Renal pelvis (tissue), 4 donors: Measurements from ENCODE around the gene TSPAN32. TPM values are rescaled to one million over a fixed set of nuclear protein-coding genes. Genes with fewer than 3 reads are reported as not detected.
"Not testable (repeated sequence)": the region's sequence is repeated elsewhere in the genome, so short reads cannot be mapped to it uniquely, and the experiment has no call there.

Experiments
- DNase-seq: peaks from one replicate; pipeline ENCODE4 v3.0.0-alpha.2; 2013
- polyA plus RNA-seq, 3 donors: library from polyadenylated mRNA; unstranded; fragments of 120-200 nt; gene quantifications; one replicate each; pipeline ENCODE4 v1.2.1, GENCODE V29; 2013; ENCODE audit not compliant: insufficient read length in 3 of 3

TSPAN32 gene
- polyA plus RNA-seq, 3 donors, result 1.7 to 2.8 (median 1.9) TPM

- not testable (repeated sequence) for DNase-seq
These were observed 31.8 kb downstream of the TSPAN32 start for GRCh38 chr11:2333486-2334205.

DNA sequence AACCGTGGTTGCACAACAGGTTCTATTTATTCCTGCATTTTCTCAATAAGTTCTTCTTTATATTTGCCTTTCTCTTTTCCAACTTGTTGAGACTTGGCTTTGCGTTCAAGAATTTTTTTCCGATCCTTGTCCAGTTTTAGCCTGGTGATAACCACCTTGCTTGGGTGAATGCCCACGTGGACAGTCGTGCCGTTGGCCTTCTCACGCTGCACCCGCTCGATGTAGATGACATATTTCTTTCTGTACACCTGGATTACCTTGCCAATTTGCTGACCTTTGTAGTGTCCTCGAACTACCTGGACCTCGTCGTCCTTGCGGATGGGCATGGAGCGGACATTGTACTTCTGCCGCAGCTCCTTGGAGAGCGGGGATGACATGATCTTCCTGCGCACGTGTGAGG is 33.5 kb downstream of the TSPAN32 start:
- DNase-seq, result not testable (repeated sequence)

DNA sequence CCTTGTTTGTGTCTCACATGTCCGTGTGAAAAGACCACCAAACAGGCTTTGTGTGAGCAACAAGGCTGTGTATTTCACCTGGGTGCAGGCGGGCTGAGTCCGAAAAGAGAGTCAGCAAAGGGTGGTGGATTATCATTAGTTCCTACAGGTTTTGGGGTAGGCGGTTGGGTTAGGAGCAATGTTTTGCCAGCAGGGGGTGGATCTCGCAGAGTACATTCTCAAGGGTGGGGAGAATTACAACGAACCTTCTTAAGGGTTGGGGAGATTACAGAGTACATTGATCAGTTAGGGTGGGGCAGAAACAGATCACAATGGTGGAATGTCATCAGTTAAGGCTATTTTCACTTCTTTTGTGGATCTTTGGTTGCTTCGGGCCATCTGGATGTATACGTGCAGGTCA is 36.9 kb downstream of the TSPAN32 start:
- DNase-seq, result not testable (repeated sequence)

DNA sequence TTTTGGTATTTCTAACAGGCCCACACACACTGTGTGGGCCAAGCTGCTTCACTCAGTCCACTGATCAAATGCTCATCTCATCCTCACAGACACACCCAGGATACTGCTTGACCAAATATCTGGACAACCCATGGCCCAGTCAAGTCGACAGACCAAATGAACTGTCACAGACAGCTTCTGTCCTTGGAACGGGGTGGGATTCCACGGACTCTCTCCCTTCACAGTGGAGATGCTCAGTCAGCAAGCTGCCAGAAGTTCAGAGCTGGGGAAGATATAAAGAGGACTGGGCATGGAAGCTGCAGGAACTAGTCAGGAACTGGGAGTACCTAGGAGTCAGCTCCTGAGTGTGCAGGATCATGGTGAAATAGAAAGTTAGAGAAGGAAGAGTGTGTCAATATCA is 40.7 kb downstream of the TSPAN32 start:
- no peak for DNase-seq

DNA sequence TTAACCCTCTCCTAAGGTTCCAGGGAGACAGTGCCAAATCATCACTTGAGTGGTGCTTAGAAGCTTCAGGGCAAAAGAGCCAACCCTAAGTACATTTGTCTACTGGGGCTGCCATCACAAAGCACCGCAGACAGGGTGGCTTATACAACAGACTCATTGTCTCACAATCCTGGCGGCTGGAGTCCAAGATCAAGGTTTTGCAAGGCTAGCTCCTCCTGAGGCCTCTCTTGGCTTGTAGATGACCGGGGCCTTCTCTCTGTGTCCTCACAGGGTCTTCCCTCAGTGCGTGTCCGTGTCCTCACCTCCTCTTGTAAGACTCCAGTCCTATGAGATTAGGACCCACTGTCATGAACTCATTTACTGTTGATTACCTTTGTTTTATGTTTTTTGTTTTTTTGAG is 41.2 kb downstream of the TSPAN32 start:
- DNase-seq, result no peak

GRCh38 chr11:2343502-2343901 is 41.7 kb downstream of the TSPAN32 start:
- DNase-seq, result no peak

GRCh38 chr11:2345050-2345449 is 43.2 kb downstream of the TSPAN32 start:
- no peak for DNase-seq

DNA sequence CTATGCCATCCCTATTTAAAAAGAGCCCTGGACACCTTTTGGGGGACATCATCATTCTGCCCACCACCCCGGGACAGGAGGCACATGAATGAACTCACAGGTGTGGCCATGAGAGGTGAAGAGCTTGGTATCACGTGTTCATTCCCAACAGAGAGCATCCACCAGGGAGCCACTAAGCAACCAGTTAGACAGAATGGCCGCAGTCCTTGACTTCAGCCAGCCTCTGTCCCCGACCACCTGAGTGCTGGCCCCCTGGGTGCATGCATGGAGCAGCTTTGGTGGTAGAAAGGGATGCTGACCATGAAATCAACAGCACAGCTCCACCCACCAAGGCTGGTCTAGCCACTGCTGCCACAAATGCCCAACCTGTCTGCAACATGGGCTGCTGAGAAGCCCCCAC is 44.2 kb downstream of the TSPAN32 start:
- DNase-seq, result no peak

- no peak for DNase-seq
These were observed 44.9 kb downstream of the TSPAN32 start for GRCh38 chr11:2346586-2347307.

GRCh38 chr11:2347308-2347830 is 45.6 kb downstream of the TSPAN32 start:
- no peak for DNase-seq

- DNase-seq, result no peak
These were observed 47.2 kb downstream of the TSPAN32 start for GRCh38 chr11:2348986-2349385.

- no peak for DNase-seq
These were observed 49.9 kb downstream of the TSPAN32 start for GRCh38 chr11:2351701-2352100.

- no peak for DNase-seq
These were observed 50.6 kb downstream of the TSPAN32 start for GRCh38 chr11:2352420-2352819.

DNA sequence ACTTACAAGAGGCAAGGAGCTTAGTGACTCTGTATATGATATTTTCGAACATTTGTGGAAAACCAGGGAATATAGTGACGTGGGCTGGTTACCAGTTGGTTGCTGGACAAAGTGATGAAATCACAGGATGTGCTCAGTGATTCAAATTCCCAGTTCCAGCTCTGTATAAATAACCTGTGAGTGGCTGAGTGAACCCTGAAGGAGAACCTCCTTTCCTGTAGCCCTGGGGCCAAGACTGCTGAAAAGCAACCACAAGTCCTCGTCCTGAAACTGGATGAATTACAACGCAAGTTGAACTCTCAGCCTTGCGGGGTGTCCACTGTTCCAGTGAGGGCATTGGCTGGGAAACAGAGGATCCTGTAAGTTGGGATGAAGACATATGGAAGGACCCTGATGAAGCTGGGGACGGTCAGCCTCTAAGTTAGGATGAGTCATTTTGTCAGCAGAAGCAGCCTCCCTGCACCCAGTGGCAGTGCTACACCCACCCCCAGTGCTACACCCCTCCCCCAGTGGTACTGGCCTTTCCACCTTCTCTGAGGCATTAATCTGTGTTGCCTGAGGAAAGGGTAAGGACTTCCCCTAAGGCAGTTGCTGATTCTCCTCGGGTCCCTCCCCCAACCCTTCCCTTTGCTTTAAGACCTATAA is 53.3 kb downstream of the TSPAN32 start:
- no peak for DNase-seq

DNA sequence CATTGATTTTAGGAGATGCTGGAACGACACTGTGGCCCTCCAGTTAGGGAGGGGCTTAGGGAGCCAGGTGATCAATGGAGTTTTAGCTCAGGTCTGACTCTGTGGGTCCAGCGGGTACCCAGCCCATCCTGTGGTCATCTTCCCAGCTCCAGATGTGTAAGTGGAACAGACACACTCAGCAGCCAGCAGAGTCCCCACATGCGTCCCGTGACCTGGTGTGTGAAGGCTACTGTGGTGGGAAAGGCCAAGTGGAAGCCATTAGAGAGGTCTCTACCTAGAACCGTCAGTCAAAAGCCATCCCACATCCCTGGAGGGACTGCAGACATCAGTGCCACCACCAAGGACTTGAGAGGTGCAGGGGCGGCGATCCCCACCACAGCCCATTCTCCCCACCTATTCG is 55.4 kb downstream of the TSPAN32 start:
- DNase-seq, result no peak

- not testable (repeated sequence) for DNase-seq
These were observed 55.8 kb downstream of the TSPAN32 start for GRCh38 chr11:2357651-2358050.

DNA sequence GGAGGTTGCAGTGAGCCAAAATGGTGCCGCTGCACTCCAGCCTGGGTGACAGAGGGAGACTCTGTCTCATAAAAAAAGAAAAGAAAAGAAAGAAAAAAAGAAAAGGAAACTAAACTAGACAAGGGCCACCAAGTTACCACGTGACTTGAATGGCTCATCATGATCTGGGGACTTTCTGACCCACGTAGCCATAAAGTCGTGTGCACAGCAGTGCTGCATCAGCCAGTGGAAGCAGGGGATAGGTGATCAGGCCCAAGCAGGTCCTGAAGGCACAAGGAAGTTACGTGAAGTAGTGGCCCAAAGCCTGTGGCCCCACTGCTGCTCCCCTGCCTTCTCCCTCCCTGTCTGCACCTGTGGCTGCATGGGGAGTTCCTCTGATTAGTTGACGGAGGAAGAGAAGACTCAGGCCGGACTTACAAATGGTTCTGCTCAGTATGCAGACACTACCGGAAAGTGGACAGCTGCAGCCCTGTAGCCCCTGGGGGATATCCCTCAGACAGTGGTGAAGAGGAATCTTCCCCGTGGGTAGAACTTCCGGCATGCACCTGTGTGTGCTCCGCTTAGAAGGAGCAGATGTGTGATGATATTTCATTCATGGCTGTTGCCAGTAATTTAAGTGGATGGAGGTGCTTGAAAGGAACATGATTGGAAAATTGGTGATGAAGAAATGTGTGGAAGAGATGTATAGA is 57.1 kb downstream of the TSPAN32 start:
- no peak for DNase-seq

DNA sequence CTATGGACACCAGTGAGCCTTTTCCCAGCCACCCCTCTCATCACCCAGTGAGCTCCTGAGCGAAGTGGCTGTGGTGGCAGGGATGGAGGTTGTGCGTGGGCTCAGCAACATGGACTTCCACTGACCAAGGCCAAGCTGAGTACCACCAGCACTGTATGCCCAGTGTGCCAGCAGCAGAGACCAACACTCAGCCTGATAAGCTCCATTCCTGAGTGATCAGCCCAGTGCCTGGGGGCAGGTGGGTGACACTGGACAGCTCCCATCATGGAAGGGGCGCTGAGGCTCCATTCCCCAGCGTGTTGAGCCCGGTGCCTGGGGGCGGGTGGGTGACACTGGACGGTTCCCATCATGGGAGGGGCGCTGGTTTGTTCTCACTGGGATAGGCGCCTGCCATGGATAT is 57.7 kb downstream of the TSPAN32 start:
- no peak for DNase-seq

DNA sequence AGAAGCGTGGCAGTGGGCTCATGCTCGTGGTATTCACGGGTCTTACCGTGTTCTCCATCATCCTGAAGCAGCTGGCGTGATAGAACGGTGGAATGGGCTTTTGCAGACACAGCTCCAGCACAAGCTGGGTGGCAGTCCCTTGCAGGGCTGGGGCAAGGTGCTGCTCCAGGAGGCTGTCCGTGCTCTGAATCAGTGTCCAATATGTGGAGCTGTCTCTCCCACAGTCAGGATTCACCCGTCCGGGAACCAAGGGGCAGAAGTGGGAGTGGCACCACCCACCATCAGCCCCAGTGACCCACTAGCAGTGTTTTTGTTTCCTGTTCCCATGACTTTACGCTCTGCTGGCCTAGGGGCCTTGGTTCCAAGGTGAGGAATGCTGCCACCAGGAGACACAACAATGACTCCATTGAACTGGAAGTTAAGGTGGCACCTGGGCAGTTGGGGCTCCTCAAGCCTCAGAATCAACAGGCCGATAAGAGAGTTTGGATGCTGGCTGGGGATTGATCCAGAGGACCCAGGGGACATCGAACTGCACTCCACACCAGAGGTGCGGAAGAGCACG is 58.3 kb downstream of the TSPAN32 start:
- no peak for DNase-seq

DNA sequence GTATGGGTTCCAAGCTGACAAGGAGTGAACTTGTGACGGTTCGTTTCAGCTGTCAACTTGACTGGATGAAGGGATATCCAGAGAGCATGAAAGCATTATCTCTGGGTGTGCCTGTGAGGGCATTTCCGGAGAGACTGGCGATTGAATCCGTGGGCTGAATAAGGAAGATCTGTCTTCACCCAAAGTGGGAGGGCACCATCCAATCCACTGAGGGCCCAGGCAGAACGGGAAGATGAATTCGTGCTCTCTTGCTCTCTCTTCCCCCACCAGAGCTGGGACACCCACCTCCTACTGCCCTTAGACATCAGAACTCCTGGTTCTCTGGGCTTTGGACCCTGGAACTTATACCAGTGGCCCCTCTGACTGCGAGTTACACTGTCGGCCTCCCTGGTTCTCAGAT is 59.8 kb downstream of the TSPAN32 start:
- DNase-seq, result no peak

DNA sequence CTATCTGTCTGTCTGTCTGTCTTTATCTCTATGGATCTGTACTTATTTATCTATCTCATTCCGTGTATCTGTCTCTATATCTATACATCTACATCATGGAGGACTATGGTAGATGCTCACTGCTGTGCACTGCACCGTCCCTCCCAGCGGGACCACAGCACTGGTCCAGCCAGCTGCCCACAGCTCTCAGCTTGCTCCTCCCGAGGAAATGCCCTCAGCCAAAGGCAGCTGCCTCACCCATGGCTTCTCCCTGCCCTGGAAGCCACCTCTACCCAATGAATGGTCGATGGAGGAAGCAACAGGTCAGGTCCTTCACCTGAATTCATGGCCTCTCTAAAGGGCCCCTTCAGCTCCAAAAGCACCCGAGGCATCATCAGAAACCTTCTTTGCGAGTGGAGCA is 60.6 kb downstream of the TSPAN32 start:
- DNase-seq, result no peak

- no peak for DNase-seq
These were observed 61.3 kb downstream of the TSPAN32 start for GRCh38 chr11:2363130-2363529.
